Raji (cell line): ENCODE data around the gene DNMT3A.

Experiments
- POLR2A ChIP-seq: IDR thresholded peaks from 2 replicates; pipeline ENCODE4 v1.6.1; 2011; ENCODE audit warnings: low read depth, low read length, control low read depth; ENCODE audit not compliant: insufficient read depth

Gene DNMT3A

GRCh38 chr2:25328152-25329085, 13.3 kb downstream of the DNMT3A start:
- TF ChIP-seq POLR2A, result no peak

- no peak for TF ChIP-seq POLR2A
These were observed 15.3 kb downstream of the DNMT3A start for GRCh38 chr2:25326326-25327013.

- no peak for TF ChIP-seq POLR2A
These were observed 16.7 kb downstream of the DNMT3A start for GRCh38 chr2:25324905-25325592.

GRCh38 chr2:25324251-25324650, 17.5 kb downstream of the DNMT3A start:
- no peak for TF ChIP-seq POLR2A

GRCh38 chr2:25323610-25324189, 18.0 kb downstream of the DNMT3A start:
- no peak for TF ChIP-seq POLR2A

GRCh38 chr2:25323042-25323514, 18.6 kb downstream of the DNMT3A start:
- TF ChIP-seq POLR2A, result no peak

- no peak for TF ChIP-seq POLR2A
These were observed 19.4 kb downstream of the DNMT3A start for GRCh38 chr2:25322312-25322711.

- no peak for TF ChIP-seq POLR2A
These were observed 21.6 kb downstream of the DNMT3A start for GRCh38 chr2:25320077-25320476.

- TF ChIP-seq POLR2A, result no peak
These were observed 25.6 kb downstream of the DNMT3A start for GRCh38 chr2:25316101-25316500.

GRCh38 chr2:25315316-25315680, 26.4 kb downstream of the DNMT3A start:
- TF ChIP-seq POLR2A, result no peak

GRCh38 chr2:25314514-25315315, 27.0 kb downstream of the DNMT3A start:
- no peak for TF ChIP-seq POLR2A

GRCh38 chr2:25313711-25314513, 27.8 kb downstream of the DNMT3A start:
- TF ChIP-seq POLR2A, result no peak

- TF ChIP-seq POLR2A, result no peak
These were observed 28.6 kb downstream of the DNMT3A start for GRCh38 chr2:25312958-25313710.
